ENCODE data around the gene DNAI4.

DNA sequence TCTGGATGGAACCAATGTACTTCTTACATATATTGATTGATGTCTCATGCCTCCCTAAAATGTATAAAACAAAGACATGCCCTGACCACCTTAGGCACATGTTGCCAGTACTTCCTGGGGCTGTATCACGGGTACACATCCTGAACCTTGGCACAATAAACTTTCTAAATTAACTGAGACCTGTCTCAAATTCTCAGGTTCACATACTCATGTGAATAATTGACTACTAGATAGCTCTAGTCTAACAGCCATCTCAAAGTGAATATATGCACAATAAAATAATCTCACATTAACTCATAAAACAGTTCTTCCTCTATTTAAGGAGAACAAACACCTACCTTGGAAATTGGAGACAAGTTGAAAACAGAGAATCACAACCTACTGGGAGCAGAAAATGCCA is 5.6 kb downstream of the DNAI4 start:
- TF ChIP-seq POLR2AphosphoS5 (IDR thresholded peaks at IDR 0.05; ENCODE audit: borderline replicate concordance, low read depth, low read length) (no peak), EZH2 (IDR thresholded peaks at IDR 0.05) (no peak), FOXP2 (optimal IDR thresholded peaks at IDR 0.05; ENCODE audit: control extremely low read depth, extremely low read length, insufficient read depth) (no peak)

Data from SK-N-MC (cell line).